NCI-H1417 treated with DMSO at 0.1 percent for 48 hours (cell line): Measurements from ENCODE around the gene TAPBP.
A peak's percentile ranks its signal among the peaks of the same experiment; 100 is the strongest.
"Not testable (repeated sequence)": the region's sequence is repeated elsewhere in the genome, so short reads cannot be mapped to it uniquely, and the experiment has no call there.

ENCODE experiments used
- DNase-seq: peaks from one replicate; lab custom pipeline; 2025; lab: John Stamatoyannopoulos, UW

Gene TAPBP

GRCh38 chr6:33313709-33314514 lies at the start of gene TAPBP:
TAPBP (minus strand) TSS chr6:33314078; CDS start chr6:33314041, 37 bp downstream.
- DNase-seq = no peak

- DNase-seq = not testable (repeated sequence)
These were observed 49.6 kb upstream of the TAPBP start for GRCh38 chr6:33363486-33363885.

GRCh38 chr6:33359331-33359730 lies 45.5 kb upstream of the TAPBP start:
- DNase-seq = no peak

GRCh38 chr6:33357160-33357871 lies 43.4 kb upstream of the TAPBP start:
- not testable (repeated sequence) for DNase-seq

GRCh38 chr6:33356295-33356694 lies 42.4 kb upstream of the TAPBP start:
- no peak for DNase-seq

GRCh38 chr6:33355860-33356259 lies 42.0 kb upstream of the TAPBP start:
- DNase-seq = not testable (repeated sequence)

GRCh38 chr6:33347816-33348215 lies 33.9 kb upstream of the TAPBP start:
- DNase-seq = no peak

- not testable (repeated sequence) for DNase-seq
These were observed 33.1 kb upstream of the TAPBP start for GRCh38 chr6:33346972-33347371.

GRCh38 chr6:33344701-33345697 lies 31.1 kb upstream of the TAPBP start:
- peak; percentile 13 for DNase-seq

GRCh38 chr6:33343953-33344611 lies 30.2 kb upstream of the TAPBP start:
- no peak for DNase-seq

- not testable (repeated sequence) for DNase-seq
These were observed 29.7 kb upstream of the TAPBP start for GRCh38 chr6:33343606-33343952.

GRCh38 chr6:33339193-33339592 lies 25.3 kb upstream of the TAPBP start:
- no peak for DNase-seq

GRCh38 chr6:33336495-33336894 lies 22.6 kb upstream of the TAPBP start:
- DNase-seq = no peak

- DNase-seq = no peak
These were observed 22.0 kb upstream of the TAPBP start for GRCh38 chr6:33335916-33336315.

GRCh38 chr6:33333666-33334065 lies 19.8 kb upstream of the TAPBP start:
- no peak for DNase-seq

GRCh38 chr6:33330736-33331135 lies 16.9 kb upstream of the TAPBP start:
- DNase-seq = no peak

- DNase-seq = no peak
These were observed 15.2 kb upstream of the TAPBP start for GRCh38 chr6:33329058-33329457.

GRCh38 chr6:33324125-33324524 lies 10.2 kb upstream of the TAPBP start:
- DNase-seq = no peak

- DNase-seq = no peak
These were observed 9.7 kb upstream of the TAPBP start for GRCh38 chr6:33323623-33323948.

- DNase-seq = no peak
These were observed 7.3 kb upstream of the TAPBP start for GRCh38 chr6:33321227-33321626.

GRCh38 chr6:33320315-33321181 lies 6.7 kb upstream of the TAPBP start:
- DNase-seq = no peak
